CD14-positive monocyte (primary cell): ENCODE results near the gene INSIG2. TPM values are rescaled to one million over a fixed set of nuclear protein-coding genes. Genes with fewer than 3 reads are reported as not detected.

Experiments used
- DNase-seq, 3 donors: peaks; one replicate each; pipeline ENCODE4 v3.0.0-alpha.2; 2011 to 2022
- H2AFZ ChIP-seq: 2 replicates; pipeline ENCODE4 v1.6.0; 2012; ENCODE audit warnings: mild to moderate bottlenecking, low read depth, low read length, inconsistent platforms; ENCODE audit not compliant: insufficient read depth, poor library complexity, severe bottlenecking
- H3K27ac ChIP-seq, 2 donors: 1 replicate in 1 of 2; 2 replicates in 1 of 2; pipeline ENCODE4 v1.5.1; 2012 to 2013; ENCODE audit warnings: low read length in 2 of 2, control low read depth in 1 of 2, inconsistent platforms in 1 of 2, low read depth in 1 of 2, mild to moderate bottlenecking in 1 of 2
- H3K27me3 ChIP-seq, 2 donors: one replicate each; pipeline versions ENCODE4 v1.6.0 to v1.6.1; 2011 to 2013; ENCODE audit warnings: low read length in 2 of 2; ENCODE audit not compliant: control insufficient read depth in 2 of 2, insufficient read depth in 2 of 2
- H3K36me3 ChIP-seq, 2 donors: replicated peaks in 1 of 2; 1 replicate in 1 of 2; 2 replicates in 1 of 2; pipeline versions ENCODE4 v1.5.1 to v1.6.1; 2012 to 2013; ENCODE audit warnings: low read length in 2 of 2, control low read depth in 1 of 2, inconsistent platforms in 1 of 2, mild to moderate bottlenecking in 1 of 2; ENCODE audit not compliant: insufficient read depth in 2 of 2, control insufficient read depth in 1 of 2
- H3K4me1 ChIP-seq, 2 donors: 1 replicate in 1 of 2; 2 replicates in 1 of 2; pipeline versions ENCODE4 v1.5.1 to v1.6.1; 2012 to 2013; ENCODE audit warnings: low read length in 2 of 2, control low read depth in 1 of 2, inconsistent platforms in 1 of 2, mild to moderate bottlenecking in 1 of 2, moderate library complexity in 1 of 2; ENCODE audit not compliant: insufficient read depth in 2 of 2, control insufficient read depth in 1 of 2
- H3K4me2 ChIP-seq: replicated peaks from 2 replicates; pipeline ENCODE3; 2012; ENCODE audit warnings: low read length, moderate library complexity, mild to moderate bottlenecking; ENCODE audit not compliant: poor library complexity, severe bottlenecking; ENCODE audit errors: extremely low read depth
- H3K4me3 ChIP-seq, 3 experiments: fragments of 200-600 bp in 1 of 3; sonication (generic) in 1 of 3; replicated peaks in 1 of 3; 1 replicate in 2 of 3; 2 replicates in 1 of 3; pipeline ENCODE4 v1.5.1; 2011 to 2013; ENCODE audit warnings: low read length in 3 of 3, mild to moderate bottlenecking in 3 of 3, control low read depth in 2 of 3, low read depth in 2 of 3, inconsistent platforms in 1 of 3, moderate library complexity in 1 of 3
- H3K79me2 ChIP-seq: 2 replicates; pipeline ENCODE4 v1.6.0; 2012; ENCODE audit warnings: mild to moderate bottlenecking, control low read depth, inconsistent platforms, low read length, moderate library complexity; ENCODE audit not compliant: insufficient read depth
- H3K9ac ChIP-seq: 2 replicates; pipeline ENCODE4 v1.6.0; 2017; ENCODE audit warnings: low read length, mild to moderate bottlenecking; ENCODE audit not compliant: insufficient read depth, poor library complexity, severe bottlenecking
- H3K9me3 ChIP-seq, 2 donors: replicated peaks in 1 of 2; 1 replicate in 1 of 2; 2 replicates in 1 of 2; pipeline versions ENCODE4 v1.5.1 to v1.6.1; 2012 to 2013; ENCODE audit warnings: low read length in 2 of 2, control low read depth in 1 of 2; ENCODE audit not compliant: control insufficient read depth in 1 of 2, insufficient read depth in 1 of 2
- H4K20me1 ChIP-seq: 2 replicates; pipeline ENCODE4 v1.6.0; 2012; ENCODE audit warnings: mild to moderate bottlenecking, low read length, control low read depth, moderate library complexity; ENCODE audit not compliant: insufficient read depth
- H3K27ac Mint-ChIP-seq, 7 donors: one replicate each; pipeline ENCODE4 v1.8.0; 2020; ENCODE audit warnings: mild to moderate bottlenecking in 7 of 7, mixed read lengths in 7 of 7, moderate library complexity in 6 of 7, inconsistent platforms in 2 of 7
- H3K27me3 Mint-ChIP-seq, 3 donors: one replicate each; pipeline ENCODE4 v1.8.0; 2021 to 2022; ENCODE audit warnings: low read depth in 3 of 3, mild to moderate bottlenecking in 3 of 3, mixed read lengths in 3 of 3, moderate library complexity in 3 of 3, inconsistent platforms in 1 of 3
- H3K36me3 Mint-ChIP-seq, 2 donors: one replicate each; pipeline ENCODE4 v1.8.0; 2020; ENCODE audit warnings: mixed read lengths in 2 of 2, inconsistent platforms in 1 of 2, mild to moderate bottlenecking in 1 of 2
- H3K4me1 Mint-ChIP-seq: one replicate; pipeline ENCODE4 v1.8.0; 2020; ENCODE audit warnings: mild to moderate bottlenecking, mixed read lengths
- H3K4me3 Mint-ChIP-seq, 2 donors: one replicate each; pipeline ENCODE4 v1.8.0; 2020; ENCODE audit warnings: mild to moderate bottlenecking in 2 of 2, mixed read lengths in 2 of 2, moderate library complexity in 1 of 2
- H3K9me3 Mint-ChIP-seq, 7 donors: one replicate each; pipeline ENCODE4 v1.8.0; 2020 to 2022; ENCODE audit warnings: mixed read lengths in 7 of 7, mild to moderate bottlenecking in 6 of 7, moderate library complexity in 6 of 7, inconsistent platforms in 2 of 7
- CTCF ChIP-seq: fragments of 200-600 bp; IDR thresholded peaks from one replicate; pipeline ENCODE4 v1.8.0; 2022; ENCODE audit warnings: antibody characterized with exemption, mild to moderate bottlenecking
- WGBS: methylation state at CpG from one replicate; pipeline ENCODE4 v1.1.5; 2013; ENCODE audit warnings: missing lambda C conversion rate; ENCODE audit not compliant: insufficient coverage; 5-methylcytosine and 5-hydroxymethylcytosine counted together
- intact Hi-C, 2 donors: fragments of 100-400 bp; cut with micrococcal nuclease; formaldehyde crosslinking; loops; one replicate each; pipeline versions ENCODE4 v1.15.0 to v1.15.1; 2023
- polyA plus RNA-seq, 3 donors: library from polyadenylated mRNA; depleted of rRNA in 1 of 3; unstranded in 2 of 3; stranded (reverse) in 1 of 3; fragments of 300-500 nt in 2 of 3; fragments of >200 nt in 1 of 3; fragmentation: Illumina TruSeq in 2 of 3; gene quantifications; 1 replicate in 2 of 3; 2 replicates in 1 of 3; pipeline ENCODE4 v1.2.3, GENCODE V29; 2012 to 2021

Gene INSIG2
- polyA plus RNA-seq, 3 donors = 13.6 to 17.2 (median 14.8) TPM

GRCh38 chr2:118077636-118078247 lies 10.5 kb upstream of the INSIG2 start:
- no peaks in the 10 kb centered on the region for H3K4me1 ChIP-seq
- H4K20me1 ChIP-seq = no peaks in the 10 kb centered on the region
- 100% methylated on average over 3 of the region's 9 CpGs for WGBS
- no peaks in the 10 kb centered on the region for H3K36me3 ChIP-seq
- H3K79me2 ChIP-seq = no peaks in the 10 kb centered on the region
- Mint-ChIP-seq H3K9me3 (no peaks in the 10 kb centered on the region), H3K4me1 (no peaks in the 10 kb centered on the region), H3K27me3 (peaks cover 16 to 27% (median 18%) of the 10 kb centered on the region in 3 donors), H3K36me3 (no peaks in the 10 kb centered on the region), H3K27ac (no peak overlapping the region), H3K4me3 (no peak overlapping the region)
- H3K27me3 ChIP-seq = peaks cover 14 to 16% of the 10 kb centered on the region in 2 donors
- no peak for DNase-seq
- H3K4me2 ChIP-seq = no peak overlapping the region
- intact Hi-C loops = no loop called here
- no peak overlapping the region for H3K9ac ChIP-seq
- H3K27ac ChIP-seq = no peak overlapping the region
- no peak for TF ChIP-seq CTCF
- no peak overlapping the region for H3K4me3 ChIP-seq
- H2AFZ ChIP-seq = no peak overlapping the region
- no peaks in the 10 kb centered on the region for H3K9me3 ChIP-seq

GRCh38 chr2:118078734-118079133 lies 9.5 kb upstream of the INSIG2 start:
- no peak overlapping the region for H3K27ac Mint-ChIP-seq

More at GRCh38 chr2:118078734-118079133, 9.5 kb upstream of the INSIG2 start:
- WGBS = 78% methylated on average over 3 of the region's 3 CpGs
- Mint-ChIP-seq H3K4me3 (no peak overlapping the region), H3K36me3 (no peaks in the 10 kb centered on the region), H3K9me3 (no peaks in the 10 kb centered on the region), H3K4me1 (no peaks in the 10 kb centered on the region), H3K27me3 (peaks cover 17 to 30% (median 21%) of the 10 kb centered on the region in 3 donors)
- peaks cover 17 to 19% of the 10 kb centered on the region in 2 donors for H3K27me3 ChIP-seq
- no peak overlapping the region for H3K27ac ChIP-seq
- H3K9ac ChIP-seq = no peak overlapping the region
- H2AFZ ChIP-seq = no peak overlapping the region
- H3K4me1 ChIP-seq = no peaks in the 10 kb centered on the region
- no peaks in the 10 kb centered on the region for H3K9me3 ChIP-seq
- H3K36me3 ChIP-seq = no peaks in the 10 kb centered on the region
- no peak for DNase-seq
- no peak overlapping the region for H3K4me3 ChIP-seq
- H3K4me2 ChIP-seq = no peak overlapping the region
- TF ChIP-seq CTCF = no peak
- intact Hi-C loops = no loop called here
- H3K79me2 ChIP-seq = no peaks in the 10 kb centered on the region
- H4K20me1 ChIP-seq = no peaks in the 10 kb centered on the region
